H7 (cell line): ENCODE measurements around the gene RABL6. TPM values are rescaled to one million over a fixed set of nuclear protein-coding genes. Genes with fewer than 3 reads are reported as not detected.
A peak's percentile ranks its signal among the peaks of the same experiment; 100 is the strongest.
"Not testable (repeated sequence)": the region's sequence is repeated elsewhere in the genome, so short reads cannot be mapped to it uniquely, and the experiment has no call there.

Experiments used
- DNase-seq: peaks from one replicate; pipeline ENCODE4 v3.0.0; 2012
- H3K27me3 ChIP-seq: 2 replicates; pipeline ENCODE4 v1.6.0; 2011; ENCODE audit warnings: mild to moderate bottlenecking, low read length; ENCODE audit not compliant: control insufficient read depth, insufficient read depth
- H3K36me3 ChIP-seq: replicated peaks from 2 replicates; pipeline ENCODE4 v1.5.1; 2011; ENCODE audit warnings: low read length; ENCODE audit not compliant: control insufficient read depth, insufficient read depth
- H3K4me3 ChIP-seq: 2 replicates; pipeline ENCODE4 v1.5.1; 2011; ENCODE audit warnings: low read depth, mild to moderate bottlenecking, control low read depth, low read length, moderate library complexity; ENCODE audit not compliant: insufficient read depth
- total RNA-seq: library from RNA; depleted of rRNA; stranded (reverse); fragments of >200 nt; shearing (Covaris generic); gene quantifications from 2 replicates; pipeline ENCODE4 v1.2.3, GENCODE V29; 2014

The RABL6 gene
- total RNA-seq, 1 experiment from 2014 or later: 150 TPM

DNA sequence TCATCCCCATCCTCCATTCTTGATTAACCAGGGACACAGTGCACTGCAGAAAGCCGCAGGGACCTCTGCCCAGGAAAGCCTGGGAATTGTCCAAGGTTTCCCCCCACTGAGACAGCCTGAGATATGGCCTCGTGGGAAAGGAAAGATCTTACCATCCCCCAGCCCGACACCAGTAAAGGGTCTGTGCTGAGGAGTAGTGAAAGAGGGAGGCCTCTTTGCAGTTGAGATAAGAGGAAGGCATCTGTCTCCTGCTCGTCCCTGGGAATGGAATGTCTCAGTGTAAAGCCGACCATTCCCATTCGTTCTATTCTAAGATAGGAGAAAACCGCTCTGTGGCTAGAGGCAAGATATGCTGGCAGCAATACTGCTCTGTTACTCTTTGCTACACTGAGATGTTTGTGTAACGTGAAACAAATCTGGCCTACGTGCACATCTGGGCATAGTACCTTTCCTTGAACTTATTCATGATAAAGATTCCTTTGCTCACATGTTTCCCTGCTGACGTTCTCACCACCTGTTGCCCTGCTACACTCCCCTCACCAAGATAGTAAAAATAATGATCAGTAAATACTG lies 10.9 kb upstream of the RABL6 start:
- peaks cover 14% of the 10 kb centered on the region; the same call in 1 of the 2 replicates for H3K27me3 ChIP-seq
- not testable (repeated sequence) for H3K36me3 ChIP-seq, DNase-seq, H3K4me3 ChIP-seq

DNA sequence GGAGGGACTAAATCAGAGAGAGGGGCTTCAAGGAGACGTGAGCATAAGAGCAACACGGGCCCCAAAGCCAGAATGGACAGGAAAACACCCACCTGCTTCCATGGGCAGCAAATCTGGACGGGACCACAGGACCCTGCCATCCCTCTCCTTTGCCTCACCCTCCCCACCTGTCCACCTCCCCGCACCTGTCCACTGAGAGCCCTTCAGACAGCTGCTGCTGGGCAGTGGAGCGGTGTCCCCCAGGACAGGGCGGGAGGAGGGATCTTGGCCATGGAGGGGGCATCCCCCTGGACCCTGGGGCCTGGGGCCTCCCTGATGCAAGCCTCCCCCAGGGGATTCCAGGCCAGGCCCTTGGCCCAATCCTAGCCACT lies 9.1 kb upstream of the RABL6 start:
- no peak overlapping the region for H3K4me3 ChIP-seq
- H3K27me3 ChIP-seq: peaks cover 18% of the 10 kb centered on the region
- no peaks in the 10 kb centered on the region for H3K36me3 ChIP-seq
- DNase-seq: no peak

DNA sequence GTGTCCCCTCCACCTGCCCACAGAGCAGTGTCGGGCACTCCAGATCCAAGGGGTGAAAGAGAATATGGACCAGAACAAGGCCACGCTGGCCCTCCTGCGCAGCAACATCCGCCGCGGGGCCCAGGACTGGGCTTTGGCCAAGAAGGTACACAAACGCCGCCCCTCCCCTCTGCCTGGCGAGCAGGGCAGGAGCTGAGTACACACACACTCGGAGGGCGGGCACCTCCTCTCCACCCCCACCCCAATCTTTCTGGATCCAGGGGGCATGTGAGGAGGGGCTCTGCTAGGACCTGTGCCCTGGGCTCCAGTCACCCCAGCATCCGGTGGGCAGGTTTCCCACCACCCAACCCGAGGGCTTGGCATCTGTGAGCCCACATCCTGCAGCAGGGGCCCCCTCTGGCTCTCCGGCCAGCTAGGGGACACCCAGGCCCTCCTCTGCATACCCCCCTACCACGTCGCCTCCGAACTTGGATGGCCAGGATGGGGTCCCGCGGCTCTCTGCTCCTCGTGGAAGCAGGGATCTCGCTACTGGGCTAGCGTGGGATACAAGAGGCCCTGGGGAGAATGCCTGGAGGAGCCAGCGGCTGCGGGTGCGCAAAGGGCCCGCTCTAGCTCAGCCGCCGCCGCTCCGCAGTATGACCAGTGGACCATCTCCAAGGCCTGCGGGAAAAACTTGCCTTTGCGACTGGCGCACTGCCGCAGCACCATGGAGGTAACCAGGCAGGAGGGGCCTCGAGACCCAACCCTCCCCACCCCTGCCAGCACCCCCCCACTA lies 8.5 kb upstream of the RABL6 start:
- H3K4me3 ChIP-seq: peak overlapping the region; percentile 60
- DNase-seq: no peak
- peaks cover 18% of the 10 kb centered on the region for H3K27me3 ChIP-seq
- H3K36me3 ChIP-seq: no peaks in the 10 kb centered on the region

DNA sequence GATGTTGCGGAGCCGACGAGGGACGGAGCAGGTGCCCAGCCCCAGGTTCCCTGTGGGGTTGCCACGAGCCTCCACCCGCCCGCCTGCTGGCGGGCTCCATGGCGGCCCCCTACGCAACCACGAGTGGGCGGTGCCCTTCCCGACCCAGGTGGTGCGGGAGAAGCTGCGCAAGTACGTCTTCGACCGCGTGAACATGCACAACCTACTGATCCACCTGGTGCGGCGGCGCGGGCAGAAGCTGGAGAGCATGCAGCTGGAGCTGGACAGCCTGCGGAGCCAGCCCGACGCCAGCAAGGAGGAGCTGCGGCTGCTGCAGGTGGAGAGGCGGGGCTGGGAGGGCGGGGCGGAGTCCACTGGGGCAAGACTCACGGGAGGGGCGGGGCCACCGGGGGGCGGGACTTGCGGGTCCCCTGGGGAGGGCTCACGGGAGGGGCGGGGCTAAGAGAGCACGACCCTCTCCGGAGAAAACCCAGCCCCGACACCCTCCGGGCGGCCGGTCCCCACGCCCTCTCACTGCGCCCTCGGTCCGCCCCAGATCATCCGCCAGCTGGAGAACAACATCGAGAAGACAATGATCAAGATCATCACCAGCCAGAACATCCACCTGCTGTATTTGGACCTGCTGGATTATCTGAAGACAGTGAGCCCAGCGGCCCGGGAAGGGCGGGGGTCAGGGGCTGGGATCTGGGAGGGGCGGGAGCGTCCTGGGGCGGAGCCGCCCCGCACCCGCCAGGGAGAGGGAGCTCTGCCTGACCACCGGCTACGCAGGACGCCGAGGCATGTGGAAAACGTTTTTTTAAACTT lies 7.7 kb upstream of the RABL6 start:
- no peaks in the 10 kb centered on the region for H3K36me3 ChIP-seq
- peak; percentile 99 for DNase-seq
- H3K27me3 ChIP-seq: peaks cover 18% of the 10 kb centered on the region
- H3K4me3 ChIP-seq: peak overlapping the region; percentile 60

DNA sequence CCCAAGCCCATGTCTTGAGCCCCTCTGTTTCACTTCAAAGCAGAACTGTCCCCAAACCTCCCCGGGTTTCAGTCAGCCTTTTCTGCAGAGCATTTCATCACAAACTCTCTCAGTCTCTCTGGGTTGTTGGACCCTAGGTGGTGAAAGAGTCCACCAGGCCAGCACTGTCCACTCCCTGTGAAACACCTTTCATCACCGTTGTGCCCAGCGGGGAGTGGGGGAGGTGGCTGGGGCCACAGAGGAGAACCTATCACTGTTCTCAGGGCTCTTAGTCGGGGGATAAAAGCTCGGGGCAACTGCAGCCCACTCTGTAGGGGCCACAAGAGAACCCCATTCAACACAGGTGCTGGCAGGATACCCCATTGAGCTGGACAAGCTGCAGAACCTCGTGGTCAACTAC lies 5.4 kb upstream of the RABL6 start:
- no peak overlapping the region for H3K4me3 ChIP-seq
- DNase-seq: peak; percentile 26
- no peaks in the 10 kb centered on the region; the same call in 1 of the 2 replicates for H3K36me3 ChIP-seq
- peaks cover 18% of the 10 kb centered on the region for H3K27me3 ChIP-seq

DNA sequence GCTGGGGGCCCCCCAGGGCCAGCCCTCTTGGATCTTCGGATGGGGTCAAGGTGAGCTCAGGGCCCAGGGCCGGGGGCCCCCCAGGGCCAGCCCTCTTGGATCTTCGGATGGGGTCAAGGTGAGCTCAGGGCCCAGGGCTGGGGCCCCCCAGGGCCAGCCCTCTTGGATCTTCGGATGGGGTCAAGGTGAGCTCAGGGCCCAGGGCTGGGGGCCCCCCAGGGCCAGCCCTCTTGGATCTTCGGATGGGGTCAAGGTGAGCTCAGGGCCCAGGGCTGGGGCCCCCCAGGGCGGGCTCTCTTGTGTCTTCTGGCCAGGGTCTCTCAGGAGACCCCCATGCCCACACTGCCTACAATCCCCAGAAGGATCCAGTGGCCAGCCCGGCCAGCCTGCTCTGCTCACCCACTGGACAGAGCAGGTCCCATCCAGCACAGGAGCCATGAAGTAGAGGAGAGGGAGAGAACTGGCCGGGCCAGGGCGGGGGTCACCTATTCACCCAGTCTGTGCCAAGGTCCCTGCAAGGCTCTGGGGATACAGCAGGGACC lies 4.7 kb upstream of the RABL6 start:
- peak; percentile 22 for DNase-seq
- H3K4me3 ChIP-seq, H3K36me3 ChIP-seq: not testable (repeated sequence)
- H3K27me3 ChIP-seq: peaks cover 18% of the 10 kb centered on the region

DNA sequence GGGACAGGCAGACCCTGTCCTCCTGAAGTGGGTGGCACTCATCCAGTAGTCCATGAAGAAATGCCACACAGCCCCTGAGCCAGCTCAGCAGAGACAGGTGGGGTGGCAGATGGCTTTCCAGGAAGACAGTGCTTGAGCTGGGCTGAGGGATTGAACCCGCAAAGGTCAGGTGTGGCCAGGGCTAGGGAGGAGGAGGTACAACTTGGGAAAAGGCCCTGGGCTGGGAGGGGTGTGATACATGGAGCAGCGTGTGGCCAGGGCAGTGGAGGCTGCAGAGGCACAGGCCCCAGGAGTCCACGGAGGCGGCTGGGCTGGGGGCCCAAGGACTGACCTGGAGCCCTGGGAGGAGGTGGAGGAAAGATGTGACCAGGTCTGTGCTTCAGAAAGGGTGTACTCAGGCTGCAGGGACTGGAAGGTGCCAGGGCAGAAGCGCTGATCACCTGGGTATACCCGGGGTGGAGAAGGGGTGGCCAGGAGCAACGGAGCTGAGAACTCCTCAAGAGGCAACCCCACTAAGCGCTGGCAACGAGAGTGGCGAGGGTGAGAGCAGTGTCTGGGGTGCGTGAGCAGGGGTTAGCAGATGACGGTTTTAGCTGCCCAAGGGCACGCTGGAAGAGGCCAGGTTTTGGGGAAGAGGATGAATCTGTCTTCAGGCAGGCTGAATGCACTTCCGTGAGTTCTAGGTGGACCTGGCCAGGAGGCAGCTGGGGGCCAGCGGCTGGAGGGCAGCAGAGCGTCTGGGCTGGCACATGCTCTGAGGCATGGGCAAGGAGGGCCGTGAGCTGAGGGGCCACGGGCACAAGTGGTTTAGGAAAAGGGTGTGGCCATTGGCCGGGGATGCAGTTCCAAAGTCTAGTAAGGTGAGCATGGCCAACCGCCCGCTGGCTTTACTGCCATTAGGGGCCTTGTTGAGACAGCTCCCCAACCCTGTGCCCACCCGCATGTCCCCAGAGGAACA lies 3.9 kb upstream of the RABL6 start:
- H3K36me3 ChIP-seq: no peaks in the 10 kb centered on the region; the same call in 1 of the 2 replicates
- H3K27me3 ChIP-seq: peaks cover 14% of the 10 kb centered on the region
- no peak overlapping the region for H3K4me3 ChIP-seq
- DNase-seq: peak; percentile 38

DNA sequence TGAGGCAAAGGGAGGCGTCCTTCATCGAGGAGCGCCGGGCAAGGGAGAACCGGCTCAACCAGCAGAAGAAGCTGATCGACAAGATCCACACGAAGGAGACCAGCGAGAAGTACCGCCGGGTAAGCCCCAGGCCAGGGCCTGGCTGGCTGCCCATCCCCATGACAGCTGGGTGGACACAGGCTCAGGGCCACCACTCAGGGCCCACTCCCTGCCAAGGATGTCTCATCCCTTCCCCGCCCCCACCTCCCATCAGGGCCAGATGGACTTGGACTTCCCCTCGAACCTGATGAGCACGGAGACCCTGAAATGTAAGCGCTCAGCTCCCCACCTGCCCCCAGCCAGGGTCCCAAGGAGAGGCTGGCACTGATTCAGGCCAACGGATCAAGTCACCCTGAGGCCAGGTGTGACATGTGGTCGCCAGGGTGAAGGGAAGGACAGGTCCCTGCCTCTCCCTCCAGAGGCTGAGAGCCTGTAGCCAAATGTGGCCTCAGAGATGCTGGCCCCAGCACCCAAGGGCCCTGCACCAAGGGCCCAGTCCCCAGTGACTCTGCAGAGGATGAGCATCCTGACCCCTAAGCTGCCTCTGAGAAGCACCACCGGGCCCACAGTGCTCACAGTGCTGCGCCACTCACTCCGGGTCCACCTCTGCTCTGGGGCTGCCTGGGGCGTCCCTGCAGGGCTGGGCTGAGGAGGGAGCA lies 3.1 kb upstream of the RABL6 start:
- Histone ChIP-seq H3K27me3 (peaks cover 6% of the 10 kb centered on the region), H3K4me3 (no peak overlapping the region), H3K36me3 (no peaks in the 10 kb centered on the region; the same call in 1 of the 2 replicates)
- peak; percentile 43 for DNase-seq

DNA sequence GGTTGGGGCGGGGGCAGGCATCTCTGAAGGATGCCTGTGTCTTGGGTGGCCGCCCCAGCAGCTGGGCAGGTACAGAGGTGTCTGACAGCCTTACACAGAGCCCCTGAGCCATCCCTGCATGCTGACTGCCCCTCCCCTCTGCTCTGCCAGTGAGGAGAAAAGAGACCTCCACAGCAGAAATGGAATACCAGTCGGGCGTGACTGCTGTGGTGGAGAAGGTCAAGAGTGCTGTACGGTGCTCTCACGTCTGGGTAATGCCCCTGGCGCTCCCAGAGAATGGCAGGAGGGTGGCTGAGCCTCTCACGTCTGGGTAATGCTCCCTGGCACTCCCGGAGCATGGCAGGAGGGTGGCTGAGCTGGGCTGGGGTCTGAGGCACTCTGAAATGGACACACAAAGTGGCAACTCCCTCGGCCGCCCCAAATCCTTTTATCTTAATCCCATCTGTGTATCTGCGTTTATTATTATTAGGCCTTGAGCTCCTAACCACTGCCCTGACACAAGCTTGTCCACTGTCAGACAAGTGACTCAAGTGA lies 2.5 kb upstream of the RABL6 start:
- DNase-seq: no peak
- no peaks in the 10 kb centered on the region; the same call in 1 of the 2 replicates for H3K36me3 ChIP-seq
- H3K27me3 ChIP-seq: peaks cover 3% of the 10 kb centered on the region
- no peak overlapping the region for H3K4me3 ChIP-seq

DNA sequence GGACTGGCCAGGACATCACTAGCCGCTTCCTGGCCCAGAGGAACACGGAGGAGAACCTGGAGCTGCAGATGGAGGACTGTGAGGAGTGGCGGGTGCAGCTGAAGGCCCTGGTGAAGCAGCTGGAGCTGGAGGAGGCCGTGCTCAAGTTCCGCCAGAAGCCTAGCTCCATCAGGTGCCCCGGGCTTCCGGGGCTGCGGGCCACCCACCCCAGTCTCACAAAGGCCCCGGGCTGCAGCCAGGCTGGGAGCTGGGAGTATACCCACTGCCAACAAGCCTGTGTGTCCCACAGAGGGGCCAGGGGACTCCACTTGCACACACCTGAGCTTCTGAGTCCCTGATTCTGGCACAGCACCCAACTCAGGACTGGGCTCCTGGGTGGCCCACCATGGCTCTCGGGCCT lies 1.7 kb upstream of the RABL6 start:
- H3K4me3 ChIP-seq: no peak overlapping the region
- H3K27me3 ChIP-seq: peaks cover 3% of the 10 kb centered on the region
- no peaks in the 10 kb centered on the region; the same call in 1 of the 2 replicates for H3K36me3 ChIP-seq
- peak; percentile 36 for DNase-seq

DNA sequence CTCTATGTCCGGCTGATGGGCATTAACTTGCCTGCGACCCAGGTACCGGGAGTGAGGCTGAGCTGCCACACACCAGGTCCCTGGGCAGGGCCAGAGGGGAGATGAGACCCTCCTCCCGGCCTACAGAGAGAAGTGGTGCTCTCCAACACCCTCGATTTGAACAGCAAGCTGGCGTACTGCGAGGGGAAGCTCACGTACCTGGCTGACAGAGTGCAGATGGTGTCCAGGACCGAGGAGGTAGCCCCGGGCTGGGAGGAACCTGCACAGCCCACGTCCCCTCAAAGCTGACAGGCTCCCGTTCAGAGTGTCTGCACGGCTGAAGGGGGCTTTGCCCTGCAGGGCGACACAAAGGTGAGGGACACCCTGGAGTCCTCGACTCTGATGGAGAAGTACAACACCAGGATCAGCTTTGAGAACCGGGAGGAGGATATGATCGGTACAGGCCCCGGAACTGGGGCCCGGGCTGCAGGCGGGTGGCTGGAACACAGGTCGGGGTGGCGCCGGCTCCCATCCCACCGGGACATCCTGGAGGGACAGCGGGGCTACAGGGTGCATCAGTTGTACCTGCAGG lies 1.0 kb upstream of the RABL6 start:
- DNase-seq: peak; percentile 73
- peaks cover 3% of the 10 kb centered on the region for H3K27me3 ChIP-seq
- H3K4me3 ChIP-seq: peak overlapping the region; percentile 87
- no peaks in the 10 kb centered on the region; the same call in 1 of the 2 replicates for H3K36me3 ChIP-seq

DNA sequence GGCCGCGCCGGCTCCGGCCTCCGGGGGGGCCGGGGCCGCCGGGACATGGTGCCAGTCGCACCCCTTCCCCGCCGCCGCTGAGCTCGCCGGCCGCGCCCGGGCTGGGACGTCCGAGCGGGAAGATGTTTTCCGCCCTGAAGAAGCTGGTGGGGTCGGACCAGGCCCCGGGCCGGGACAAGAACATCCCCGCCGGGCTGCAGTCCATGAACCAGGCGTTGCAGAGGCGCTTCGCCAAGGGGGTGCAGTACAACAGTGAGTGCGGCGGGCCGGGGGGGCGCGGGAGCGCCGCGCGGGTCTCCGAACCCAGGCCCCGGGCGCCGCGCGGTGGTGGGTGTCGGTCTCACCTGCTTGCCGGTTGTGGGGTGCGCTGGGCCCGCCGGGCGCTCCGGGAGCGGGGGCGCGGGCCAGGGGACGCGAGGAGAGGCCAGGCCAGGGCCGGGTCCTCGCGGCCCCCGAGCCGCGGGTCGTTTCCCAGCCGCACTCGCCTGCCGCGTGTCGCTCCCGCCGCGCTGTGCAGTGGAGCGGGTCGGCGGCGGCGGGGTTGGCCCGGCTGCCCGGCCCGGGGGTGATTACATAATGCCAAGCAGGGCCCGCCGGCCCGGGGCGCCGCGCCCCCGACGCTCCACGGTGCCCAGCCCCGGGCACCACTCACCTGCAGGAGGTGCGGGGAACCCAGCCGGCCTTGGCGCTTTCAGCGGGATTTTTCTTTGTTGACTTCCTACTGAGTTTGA lies 492 bp downstream of the RABL6 start:
- H3K27me3 ChIP-seq: no peaks in the 10 kb centered on the region; the same call in 1 of the 2 replicates
- peak overlapping the region; percentile 87 for H3K4me3 ChIP-seq
- H3K36me3 ChIP-seq: no peaks in the 10 kb centered on the region; the same call in 1 of the 2 replicates
- peak; percentile 86 for DNase-seq
